K562 (cell line): ENCODE data around the gene GPR83.

Source experiments
- ARID2 ChIP-seq: fragments of 450-650 bp; IDR thresholded peaks from 2 replicates; pipeline ENCODE4 v1.6.1; 2017; ENCODE audit warnings: antibody characterized with exemption, mild to moderate bottlenecking
- BRD4 ChIP-seq: fragments of 200-600 bp; sonication (generic); IDR thresholded peaks from 2 replicates; pipeline ENCODE4 v1.6.1; 2017; ENCODE audit warnings: inconsistent platforms
- CTCF ChIP-seq, 3 experiments: IDR thresholded peaks in 2 of 3; conservative IDR thresholded peaks in 1 of 3; 2 replicates each; pipeline ENCODE4 v1.5.1; 2011 to 2012; ENCODE audit warnings: low read length in 3 of 3, mild to moderate bottlenecking in 3 of 3, control low read depth in 2 of 3, improper control_type of control experiment in 1 of 3, inconsistent platforms in 1 of 3, low read depth in 1 of 3, mixed read lengths in 1 of 3, moderate library complexity in 1 of 3; ENCODE audit not compliant: insufficient read depth in 2 of 3
- ILF3 ChIP-seq: fragments of 450-650 bp; IDR thresholded peaks from 2 replicates; pipeline ENCODE4 v1.6.1; 2018; ENCODE audit warnings: antibody characterized with exemption, mild to moderate bottlenecking, moderate library complexity, borderline replicate concordance
- MYC ChIP-seq, 2 experiments: fragments of 250-450 bp in 1 of 2; sonication (Bioruptor Pico) in 1 of 2; IDR thresholded peaks; 2 replicates each; pipeline versions ENCODE4 v1.5.1 to v1.6.1; 2012 to 2021; ENCODE audit warnings: low read depth in 2 of 2, borderline replicate concordance in 1 of 2, improper control_type of control experiment in 1 of 2, low read length in 1 of 2, mild to moderate bottlenecking in 1 of 2, moderate library complexity in 1 of 2
- PHF20 ChIP-seq: fragments of 450-650 bp; IDR thresholded peaks from 2 replicates; pipeline ENCODE4 v1.6.1; 2018; ENCODE audit not compliant: partially characterized antibody
- POLR2A ChIP-seq: fragments of 450-650 bp; conservative IDR thresholded peaks from 2 replicates; pipeline ENCODE4 v1.6.1; 2016
- SIN3A ChIP-seq, 2 experiments: fragments of 150-350 bp in 1 of 2; IDR thresholded peaks; 2 replicates each; pipeline ENCODE4 v1.6.1; 2011 to 2016; ENCODE audit warnings: borderline replicate concordance in 2 of 2, low read depth in 2 of 2, low read length in 2 of 2, mild to moderate bottlenecking in 2 of 2, moderate library complexity in 2 of 2; ENCODE audit not compliant: control insufficient read depth in 1 of 2

GRCh38 chr11:94450048-94450447 lies 48.8 kb upstream of the GPR83 start:
- TF ChIP-seq POLR2A (no peak), SIN3A (IDR thresholded peaks at IDR 0.05; ENCODE audit: borderline replicate concordance in 2 of 2, control insufficient read depth in 1 of 2, low read depth in 2 of 2, low read length in 2 of 2) (no peak), ARID2 (no peak), ILF3 (no peak), MYC (IDR thresholded peaks at IDR 0.05; ENCODE audit: low read depth, low read length) (no peak), MYC (CRISPR knock-in tag; IDR thresholded peaks at IDR 0.05; ENCODE audit: borderline replicate concordance, low read depth) (no peak), PHF20 (no peak), BRD4 (no peak), CTCF (IDR thresholded peaks at IDR 0.05 in 2 of 3, conservative IDR thresholded peaks at IDR 0.05 in 1 of 3; ENCODE audit: insufficient read depth in 2 of 3, low read depth in 1 of 3, low read length in 3 of 3) (no peak)
